CD1c-positive myeloid dendritic cell (primary cell): ENCODE results near the gene CCS.
"Not testable (repeated sequence)": the region's sequence is repeated elsewhere in the genome, so short reads cannot be mapped to it uniquely, and the experiment has no call there.

Source experiments
- DNase-seq: peaks from one replicate; pipeline ENCODE4 v3.0.0-alpha.2; 2016; ENCODE audit errors: extremely low spot score

Gene CCS

DNA sequence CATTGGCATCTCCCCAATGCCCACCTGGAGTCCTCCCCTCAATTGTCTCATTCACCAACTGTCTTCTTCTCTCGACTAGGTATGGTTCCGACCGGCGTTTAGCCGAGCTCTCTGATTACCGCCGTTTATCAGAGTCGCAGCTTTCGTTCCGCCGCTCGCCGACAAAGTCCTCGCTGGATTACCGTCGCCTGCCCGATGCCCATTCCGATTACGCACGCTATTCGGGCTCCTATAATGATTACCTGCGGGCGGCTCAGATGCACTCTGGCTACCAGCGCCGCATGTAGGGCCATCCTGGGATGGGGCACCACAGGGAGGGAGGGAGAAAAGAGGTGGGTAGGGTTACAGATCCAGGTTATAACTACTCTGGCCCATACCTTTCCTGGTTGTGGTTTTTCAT, 33.4 kb downstream of the CCS start:
- no peak for DNase-seq

DNA sequence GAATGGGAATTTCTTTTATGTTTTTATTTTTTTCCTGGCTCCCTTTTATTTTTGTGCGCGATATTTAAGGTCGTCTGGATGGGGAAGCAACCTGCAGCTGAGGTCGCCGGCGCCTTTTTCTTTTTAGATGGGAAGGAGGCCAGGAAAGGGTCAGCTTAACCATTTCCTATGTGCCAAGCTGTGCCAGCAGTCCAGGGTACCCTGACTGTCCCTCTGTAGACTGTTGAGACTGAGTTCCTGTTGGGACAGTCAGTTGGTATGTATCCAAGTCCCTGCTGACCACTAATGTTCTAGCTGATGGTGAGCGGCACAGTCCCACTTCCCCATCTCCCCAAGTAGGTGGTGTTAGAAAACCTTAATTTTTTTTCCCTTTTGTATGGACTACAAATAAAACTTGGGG, 33.9 kb downstream of the CCS start:
- no peak for DNase-seq

DNA sequence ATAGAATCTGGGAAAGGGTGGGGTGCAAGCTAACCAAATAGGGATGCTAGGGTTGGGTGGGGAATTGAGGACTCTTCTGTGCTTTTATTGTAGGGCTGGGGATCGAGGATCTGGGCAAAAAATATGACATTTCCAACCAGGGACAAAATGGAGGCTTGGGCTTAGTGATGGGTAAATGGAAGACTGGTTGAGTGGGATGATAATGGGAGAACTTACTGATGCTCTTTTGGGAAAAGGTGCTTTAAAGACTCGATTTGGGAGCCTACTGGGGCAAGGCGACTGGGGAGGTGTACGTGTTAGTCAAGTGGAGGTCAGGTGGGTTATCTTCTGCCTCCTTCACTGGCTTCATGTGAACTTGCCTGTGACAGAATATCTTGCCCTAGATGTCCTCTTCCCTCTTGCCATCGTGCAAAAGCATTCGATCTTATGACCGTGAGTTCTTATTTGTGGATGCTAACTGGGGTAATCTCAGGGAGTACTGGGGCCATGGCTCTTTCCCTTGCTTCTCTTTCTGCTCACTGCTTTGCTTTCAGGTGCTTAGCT, 35.1 kb downstream of the CCS start:
- no peak for DNase-seq

DNA sequence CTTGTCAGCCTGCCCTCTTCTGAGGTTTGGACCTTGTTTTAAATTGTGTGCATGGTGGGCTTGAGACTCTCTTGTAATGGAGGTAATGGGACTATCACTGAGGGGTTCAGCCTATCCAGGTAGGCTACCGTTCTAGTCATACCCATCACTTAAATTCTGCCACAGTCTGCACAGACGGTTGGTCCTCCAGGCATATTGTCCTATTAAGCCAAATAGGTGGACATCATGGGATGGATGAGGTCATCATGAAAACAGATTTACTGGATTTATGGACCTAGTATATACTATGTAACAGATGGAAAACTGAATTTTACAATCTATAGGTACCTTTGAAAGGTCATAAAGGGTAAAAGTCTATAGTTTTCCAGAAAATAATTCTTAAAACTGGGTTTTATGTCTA, 36.4 kb downstream of the CCS start:
- DNase-seq: no peak

DNA sequence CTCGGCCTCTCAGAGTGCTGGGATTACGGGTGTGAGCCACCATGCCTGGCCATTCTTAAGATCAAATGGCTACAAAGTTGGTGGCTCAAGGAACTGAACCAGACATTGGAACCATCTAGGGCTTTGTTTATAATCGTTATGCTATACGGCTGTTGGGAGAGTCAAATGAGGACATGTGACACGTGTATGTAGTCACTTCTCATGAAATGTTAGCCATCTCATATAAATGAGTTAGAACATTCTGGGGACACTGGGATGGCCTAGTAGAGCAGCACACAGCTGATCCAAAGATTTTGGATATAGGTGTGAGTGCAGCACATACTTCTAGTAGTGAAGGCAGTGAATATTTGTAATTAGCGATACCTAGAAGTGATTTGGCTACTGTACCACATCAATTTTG, 38.9 kb downstream of the CCS start:
- no peak for DNase-seq

DNA sequence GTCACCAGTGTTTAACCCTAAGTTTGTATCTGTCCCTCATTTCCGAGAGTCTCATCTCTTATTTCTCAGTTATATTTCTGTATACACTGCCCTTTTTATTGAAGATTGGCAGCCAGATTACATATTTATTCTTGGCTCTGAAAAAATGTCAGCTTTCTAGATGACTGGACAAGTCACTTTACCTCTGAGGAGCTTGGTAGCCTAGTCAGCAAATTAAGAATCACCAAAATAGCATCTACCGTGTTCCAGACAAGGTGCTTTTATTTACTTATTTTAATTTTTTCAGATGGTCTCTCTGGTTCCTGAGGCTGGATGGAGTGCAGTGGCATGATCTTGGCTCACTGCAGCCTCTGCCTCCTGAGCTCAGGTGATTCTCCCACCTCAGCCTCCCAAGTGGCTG, 40.0 kb downstream of the CCS start:
- no peak for DNase-seq

DNA sequence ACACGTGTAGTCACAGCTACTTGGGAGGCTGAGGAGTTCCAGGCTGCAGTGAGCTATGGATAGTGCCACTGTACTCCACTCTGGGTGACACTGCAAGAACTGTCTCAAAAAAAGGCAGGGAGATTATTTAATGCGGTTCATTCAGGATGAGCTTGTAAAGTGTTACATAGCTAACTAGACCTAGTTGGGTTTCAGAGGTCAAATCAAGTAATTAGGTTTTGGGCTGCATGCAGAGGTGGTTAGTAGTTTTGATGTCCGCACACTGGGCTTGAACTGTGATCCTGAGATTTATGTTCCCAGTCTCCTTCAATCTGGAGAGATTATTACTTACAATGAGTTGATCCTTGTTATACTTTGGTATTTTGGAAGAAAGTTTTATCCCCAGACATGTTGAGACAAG, 43.4 kb downstream of the CCS start:
- no peak for DNase-seq

DNA sequence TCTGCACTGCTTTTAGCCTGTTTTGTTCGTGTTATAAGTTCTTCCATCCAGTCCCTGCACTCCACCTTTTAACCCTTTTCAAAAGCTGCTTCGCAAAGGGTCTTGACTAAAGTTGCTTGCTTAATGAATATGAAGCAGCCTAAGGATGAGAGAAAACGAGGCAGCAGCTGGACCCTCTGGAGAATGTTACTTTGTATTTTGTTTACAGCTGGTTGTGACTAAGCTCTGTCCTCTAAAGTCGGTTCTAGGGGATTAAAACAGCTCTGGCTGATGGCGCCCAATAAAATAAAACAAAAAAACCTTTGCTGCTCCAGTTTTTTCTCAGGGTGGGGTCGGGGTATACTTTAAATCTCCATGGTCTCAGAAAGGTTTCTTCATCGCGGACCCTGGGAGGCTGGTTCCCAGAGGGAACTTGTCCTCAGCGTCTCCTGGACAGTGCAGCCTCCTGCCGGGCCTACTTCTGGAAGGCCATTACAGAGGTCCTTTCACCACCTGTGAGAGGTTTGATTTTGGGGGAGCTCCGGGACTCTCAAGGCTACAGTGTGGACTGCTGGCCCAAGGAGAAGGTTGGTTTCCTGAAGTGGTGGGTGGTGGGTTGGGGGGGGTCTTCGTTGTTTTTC, 44.7 kb downstream of the CCS start:
- no peak for DNase-seq

DNA sequence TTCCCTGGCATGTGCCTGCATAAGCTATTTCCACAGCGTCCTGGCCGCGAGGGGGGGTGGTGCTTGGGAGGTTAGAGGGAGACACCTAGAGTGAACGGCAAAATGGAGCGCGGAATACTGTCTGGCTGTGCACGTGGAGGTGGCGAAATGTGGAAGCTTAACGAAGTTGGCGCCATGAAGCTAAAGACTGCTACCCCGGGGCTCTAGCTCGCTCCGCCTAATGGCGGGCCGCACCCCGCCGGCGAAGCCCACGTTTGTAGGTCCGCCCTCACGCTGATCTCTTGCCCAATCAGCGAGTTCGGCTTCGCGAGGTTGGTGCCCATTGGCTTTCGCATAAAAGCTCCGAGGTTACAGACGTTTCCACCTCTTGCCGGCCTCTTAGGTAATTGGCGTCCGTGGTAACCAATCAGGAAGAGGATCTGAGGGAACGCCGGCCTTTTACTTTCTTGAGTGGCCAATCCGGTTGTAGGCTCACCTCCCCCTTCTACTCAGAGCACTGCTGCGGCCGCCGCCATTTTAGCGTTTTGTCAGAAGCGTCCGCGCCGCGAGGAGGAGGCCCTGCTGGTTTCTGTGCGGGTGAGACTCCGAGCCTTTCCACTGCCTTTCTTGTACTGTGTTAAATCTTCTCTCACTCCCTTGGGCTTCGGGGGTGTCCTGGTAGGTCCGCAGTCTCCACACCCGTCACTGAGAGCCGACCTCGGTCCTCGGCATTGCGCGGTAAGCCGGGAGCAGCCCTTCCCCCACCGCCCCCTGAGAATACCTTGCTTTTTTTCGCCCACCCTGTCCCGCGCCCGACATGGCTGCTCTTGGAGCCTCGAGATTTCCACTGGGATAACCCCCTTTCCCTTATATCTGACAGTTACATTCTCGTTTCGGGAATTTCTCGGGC, 45.4 kb downstream of the CCS start, which contains the start of gene RBM4:
Gene RBM4 (plus strand): TSS at position 527 of the 889 bp plus-strand sequence. CDS start 1,009 bp downstream, outside the sequence.
- peak; percentile 100 for DNase-seq

DNA sequence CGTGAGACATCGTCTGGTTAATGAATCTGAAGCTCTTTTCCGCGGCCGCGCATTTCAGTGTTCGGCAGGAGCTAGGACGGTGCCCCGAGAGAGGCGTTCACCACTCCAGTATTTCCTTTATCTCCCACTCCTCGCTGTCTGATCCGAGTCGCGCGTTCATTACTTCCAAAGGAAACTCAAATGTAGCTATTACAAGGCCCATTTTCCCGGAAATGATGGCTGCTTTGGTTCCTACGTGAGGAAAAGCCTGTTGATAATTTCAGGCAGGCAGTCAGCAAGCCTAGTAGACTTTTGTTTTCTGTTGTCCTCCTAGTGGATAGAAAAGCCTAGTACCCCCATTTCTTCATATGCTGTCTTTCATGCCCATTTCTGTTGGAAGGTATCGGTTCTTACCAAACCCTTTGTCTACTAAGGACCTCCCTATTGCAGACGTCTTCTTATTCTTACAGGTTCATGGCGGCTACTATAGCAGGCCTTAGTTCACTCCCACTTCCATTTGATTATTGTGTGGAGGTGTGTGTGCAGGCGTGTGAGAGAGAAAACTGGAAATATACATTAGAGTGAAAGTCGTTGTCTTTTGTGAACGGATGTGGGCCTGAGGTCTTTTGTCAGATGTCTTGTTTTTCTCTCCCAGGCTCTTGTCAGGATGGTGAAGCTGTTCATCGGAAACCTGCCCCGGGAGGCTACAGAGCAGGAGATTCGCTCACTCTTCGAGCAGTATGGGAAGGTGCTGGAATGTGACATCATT, 46.3 kb downstream of the CCS start:
- peak; percentile 60 for DNase-seq

DNA sequence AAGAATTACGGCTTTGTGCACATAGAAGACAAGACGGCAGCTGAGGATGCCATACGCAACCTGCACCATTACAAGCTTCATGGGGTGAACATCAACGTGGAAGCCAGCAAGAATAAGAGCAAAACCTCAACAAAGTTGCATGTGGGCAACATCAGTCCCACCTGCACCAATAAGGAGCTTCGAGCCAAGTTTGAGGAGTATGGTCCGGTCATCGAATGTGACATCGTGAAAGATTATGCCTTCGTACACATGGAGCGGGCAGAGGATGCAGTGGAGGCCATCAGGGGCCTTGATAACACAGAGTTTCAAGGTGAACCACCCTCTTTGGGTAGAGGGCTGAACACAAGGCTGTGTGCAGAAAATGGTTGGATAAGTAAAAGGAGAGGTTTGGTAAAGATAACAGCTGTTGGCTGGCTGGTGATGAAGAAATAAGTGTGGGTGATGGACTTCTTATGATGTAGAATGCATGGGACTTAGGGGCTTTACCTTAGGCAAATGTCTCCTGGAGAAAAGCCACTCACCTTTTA, 46.9 kb downstream of the CCS start:
- DNase-seq: not testable (repeated sequence)

DNA sequence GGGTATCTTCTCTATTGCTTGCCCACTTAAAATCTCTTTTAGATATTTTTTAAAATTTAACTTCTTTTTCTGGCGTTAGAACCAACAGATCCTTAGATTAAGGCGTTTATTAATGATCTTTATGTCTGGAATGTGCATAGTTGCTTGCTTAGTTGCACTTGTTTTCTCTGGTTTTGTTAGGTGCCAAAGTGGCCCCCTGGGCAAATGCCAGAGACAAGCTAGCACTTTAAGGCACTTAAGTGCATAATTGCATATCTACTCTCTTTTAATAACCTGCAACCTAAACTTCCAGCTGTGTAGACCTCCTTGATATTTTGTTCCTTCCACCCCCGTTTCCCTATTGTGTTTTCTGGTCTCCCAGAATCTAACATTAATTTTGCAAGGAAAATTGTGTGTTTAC, 48.8 kb downstream of the CCS start:
- DNase-seq: no peak

DNA sequence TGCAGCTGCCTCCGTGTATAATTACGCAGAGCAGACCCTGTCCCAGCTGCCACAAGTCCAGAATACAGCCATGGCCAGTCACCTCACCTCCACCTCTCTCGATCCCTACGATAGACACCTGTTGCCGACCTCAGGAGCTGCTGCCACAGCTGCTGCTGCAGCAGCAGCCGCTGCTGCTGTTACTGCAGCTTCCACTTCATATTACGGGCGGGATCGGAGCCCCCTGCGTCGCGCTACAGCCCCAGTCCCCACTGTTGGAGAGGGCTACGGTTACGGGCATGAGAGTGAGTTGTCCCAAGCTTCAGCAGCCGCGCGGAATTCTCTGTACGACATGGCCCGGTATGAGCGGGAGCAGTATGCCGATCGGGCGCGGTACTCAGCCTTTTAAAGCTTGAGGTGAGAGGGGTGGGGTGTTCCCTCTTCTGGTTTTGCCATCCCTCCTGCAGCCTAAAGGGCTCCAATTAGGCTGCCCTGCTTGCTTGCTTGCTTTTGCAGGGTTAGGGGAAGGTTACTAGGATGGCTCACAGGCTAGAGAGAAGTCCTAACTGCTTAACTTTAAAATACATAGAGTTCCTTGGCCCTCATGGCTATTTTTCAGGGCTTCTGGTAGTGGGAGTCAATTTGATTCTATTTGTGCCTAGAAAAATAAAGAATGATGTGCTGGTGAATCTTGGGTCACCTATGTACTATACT, 50.9 kb downstream of the CCS start:
- DNase-seq: no peak

DNA sequence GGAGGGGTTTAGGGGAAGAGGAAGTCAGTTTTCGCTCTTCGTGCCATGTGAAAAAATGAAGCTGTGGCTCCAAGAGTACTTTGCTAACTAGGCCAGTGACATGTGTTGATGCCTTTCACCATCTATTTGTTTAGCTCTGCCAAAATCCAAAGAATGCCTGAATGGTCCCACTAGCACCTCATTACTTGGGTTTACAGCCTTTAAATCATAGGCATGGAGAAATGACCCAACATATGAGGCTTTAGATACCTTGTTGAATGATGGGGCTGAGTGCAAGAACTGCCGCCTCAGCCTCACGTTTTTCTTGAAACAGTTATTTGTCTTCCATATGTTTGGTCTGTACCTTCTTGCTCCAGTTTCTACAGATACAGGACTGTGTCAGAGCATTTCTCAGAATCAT, 53.8 kb downstream of the CCS start:
- DNase-seq: peak; percentile 54

DNA sequence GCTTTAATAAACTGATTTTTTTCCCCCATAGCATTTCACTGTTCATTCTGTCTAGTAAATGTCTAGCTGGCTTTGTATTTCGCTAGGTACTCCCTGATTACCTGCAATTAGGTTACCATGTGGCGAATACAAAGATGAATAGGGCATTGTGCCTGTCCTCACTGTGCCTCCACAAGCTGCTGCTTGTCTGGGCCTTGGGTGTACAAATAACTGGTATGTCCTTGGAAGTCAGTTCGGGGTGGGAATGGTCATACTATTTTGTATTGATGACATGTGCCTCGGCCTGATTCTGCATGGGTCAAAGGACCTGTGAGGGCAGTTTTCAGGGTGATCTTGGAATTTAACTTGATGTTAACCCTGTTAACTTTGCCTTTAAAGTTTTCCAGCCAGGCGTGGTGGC, 56.9 kb downstream of the CCS start:
- no peak for DNase-seq

DNA sequence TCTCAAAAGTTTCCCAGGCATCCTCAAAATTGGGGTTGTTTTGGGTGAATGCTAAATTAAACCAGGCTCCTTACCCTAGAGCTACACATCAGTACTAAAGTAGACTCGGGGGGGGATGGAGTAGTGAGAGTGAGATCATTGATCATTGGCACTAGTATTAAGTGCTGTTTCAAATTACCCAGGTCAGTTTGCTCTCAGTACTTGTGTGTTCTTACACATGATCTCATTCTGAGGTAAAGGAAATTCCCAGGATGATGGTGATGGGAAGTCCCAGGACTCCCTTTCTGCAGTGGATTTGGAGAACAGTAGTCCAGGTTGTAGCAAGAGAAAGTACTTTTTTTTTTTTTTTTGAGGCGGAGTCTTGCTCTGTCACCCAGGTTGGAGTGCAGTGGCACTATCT, 58.0 kb downstream of the CCS start:
- DNase-seq: no peak

DNA sequence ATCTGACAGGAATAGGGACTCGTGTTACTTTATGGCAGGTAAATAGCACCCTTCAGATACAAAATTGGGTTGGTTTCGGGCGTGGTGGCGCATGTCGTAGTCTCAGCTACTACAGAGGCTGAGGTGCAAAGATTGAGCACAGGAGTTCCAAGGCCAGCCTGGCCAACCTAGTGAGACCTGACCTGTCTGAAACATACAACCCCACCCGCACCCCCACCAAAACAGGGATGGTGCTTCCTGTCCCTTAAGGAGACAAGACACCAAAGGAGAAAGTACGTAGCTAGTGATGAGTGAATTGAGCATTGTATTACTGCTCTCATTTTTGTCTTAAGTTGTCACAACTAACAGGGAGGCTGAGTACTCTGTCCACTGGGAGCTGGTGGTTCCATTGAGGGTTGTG, 59.7 kb downstream of the CCS start:
- no peak for DNase-seq

DNA sequence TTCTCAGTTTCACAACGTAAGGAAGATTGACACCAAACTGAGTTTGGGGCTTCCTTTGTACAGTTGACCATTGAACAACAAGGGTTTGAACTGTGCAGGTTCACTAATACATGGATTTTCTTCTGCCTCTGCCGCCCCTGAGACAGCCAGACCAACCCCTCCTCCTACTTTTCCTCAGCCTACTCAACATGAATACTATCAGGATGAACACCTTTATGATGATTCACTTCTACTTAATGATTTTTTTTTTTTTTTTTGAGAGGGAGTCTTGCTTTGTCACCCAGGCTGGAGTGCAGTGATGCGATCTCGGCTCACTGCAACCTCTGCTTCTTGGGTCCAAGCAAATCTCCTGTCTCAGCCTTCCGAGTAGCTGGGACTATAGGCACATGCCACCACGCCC, 60.1 kb downstream of the CCS start:
- DNase-seq: no peak
